GM19467 (cell line): Measurements from ENCODE around the gene ITPRID1.

ENCODE experiments used
- ATAC-seq: cut with Tn5 transposase; IDR thresholded peaks from one replicate; pipeline ENCODE4 v1.9.1; 2021; ENCODE audit warnings: mild to moderate bottlenecking, moderate library complexity; ENCODE audit not compliant: unreplicated experiment

Gene ITPRID1

GRCh38 chr7:31633467-31633866 lies 119.6 kb downstream of the ITPRID1 start:
- ATAC-seq: no peak

GRCh38 chr7:31633894-31634494 lies 120.1 kb downstream of the ITPRID1 start:
- ATAC-seq: no peak

GRCh38 chr7:31640381-31640780 lies 126.5 kb downstream of the ITPRID1 start:
- no peak for ATAC-seq

GRCh38 chr7:31642681-31643115 lies 128.8 kb downstream of the ITPRID1 start:
- ATAC-seq: no peak

GRCh38 chr7:31646942-31647341 lies 133.1 kb downstream of the ITPRID1 start:
- ATAC-seq: no peak

GRCh38 chr7:31647511-31647910 lies 133.6 kb downstream of the ITPRID1 start:
- no peak for ATAC-seq

- no peak for ATAC-seq
Observed at GRCh38 chr7:31648288-31648687, 134.4 kb downstream of the ITPRID1 start.

GRCh38 chr7:31648880-31649279 lies 135.0 kb downstream of the ITPRID1 start:
- no peak for ATAC-seq

GRCh38 chr7:31651234-31652062 lies 137.6 kb downstream of the ITPRID1 start:
- ATAC-seq: no peak

GRCh38 chr7:31652063-31652326 lies 138.1 kb downstream of the ITPRID1 start:
- no peak for ATAC-seq

- no peak for ATAC-seq
Observed at GRCh38 chr7:31663072-31663471, 149.2 kb downstream of the ITPRID1 start.

GRCh38 chr7:31664890-31665289 lies 151.0 kb downstream of the ITPRID1 start:
- ATAC-seq: no peak

- no peak for ATAC-seq
Observed at GRCh38 chr7:31665546-31665945, 151.7 kb downstream of the ITPRID1 start.

GRCh38 chr7:31669461-31669860 lies 155.6 kb downstream of the ITPRID1 start:
- no peak for ATAC-seq

GRCh38 chr7:31679574-31680305 lies 165.8 kb downstream of the ITPRID1 start:
- ATAC-seq: no peak

- no peak for ATAC-seq
Observed at GRCh38 chr7:31683445-31684225, 169.7 kb downstream of the ITPRID1 start.

GRCh38 chr7:31687024-31687748 lies 173.3 kb downstream of the ITPRID1 start, which contains the start of gene PPP1R17:
Gene PPP1R17, plus strand, starts transcription at chr7:31687215. Its CDS starts 5,227 bp downstream, at chr7:31692442.
- ATAC-seq: no peak

GRCh38 chr7:31688372-31688771 lies 174.5 kb downstream of the ITPRID1 start:
- peak; percentile 98 for ATAC-seq

GRCh38 chr7:31688996-31689395 lies 175.1 kb downstream of the ITPRID1 start:
- no peak for ATAC-seq

GRCh38 chr7:31690935-31691334 lies 177.0 kb downstream of the ITPRID1 start:
- ATAC-seq: no peak
